A549 (cell line): ENCODE measurements around the gene SYS1.

ENCODE experiments used
- CEBPB ChIP-seq, 2 experiments: fragments of >200 bp in 1 of 2; sonication (Bioruptor Twin) in 1 of 2; formaldehyde crosslinking in 1 of 2; IDR thresholded peaks; 2 replicates each; pipeline ENCODE4 v1.6.1; 2012 to 2016
- CTCF ChIP-seq: fragments of >200 bp; sonication (Bioruptor Twin); formaldehyde crosslinking; IDR thresholded peaks from 3 replicates; pipeline ENCODE4 v1.5.1; 2016
- ESRRA ChIP-seq: fragments of 150-350 bp; IDR thresholded peaks from 2 replicates; pipeline ENCODE4 v1.6.1; 2014; ENCODE audit warnings: mild to moderate bottlenecking, low read length, borderline replicate concordance
- HMGXB4 ChIP-seq: fragments of 250-450 bp; sonication (Bioruptor Pico); IDR thresholded peaks from 2 replicates; pipeline ENCODE4 v1.5.0; 2021; ENCODE audit warnings: mild to moderate bottlenecking, moderate library complexity, borderline replicate concordance
- JUN ChIP-seq, 2 experiments: fragments of >200 bp; sonication (Bioruptor Twin); formaldehyde crosslinking; IDR thresholded peaks; 2 replicates in 1 of 2; 3 replicates in 1 of 2; pipeline ENCODE4 v1.6.1; 2016 to 2017
- MYC ChIP-seq: IDR thresholded peaks from 2 replicates; pipeline ENCODE4 v1.6.1; 2012; ENCODE audit warnings: mild to moderate bottlenecking, inconsistent platforms, low read length, improper control_type of control experiment, borderline replicate concordance
- RAD21 ChIP-seq, 2 experiments: fragments of >200 bp in 1 of 2; sonication (Bioruptor Twin) in 1 of 2; formaldehyde crosslinking in 1 of 2; IDR thresholded peaks in 1 of 2; conservative IDR thresholded peaks in 1 of 2; 2 replicates in 1 of 2; 3 replicates in 1 of 2; pipeline ENCODE4 v1.6.1; 2012 to 2018; ENCODE audit warnings: inconsistent platforms in 1 of 2
- RCOR1 ChIP-seq: fragments of 150-350 bp; IDR thresholded peaks from 2 replicates; pipeline ENCODE4 v1.6.1; 2014; ENCODE audit warnings: antibody characterized with exemption, low read length, low read depth
- TF ChIP-seq, protein P1 (sequence below): fragments of >200 bp; sonication (Bioruptor Twin); formaldehyde crosslinking; IDR thresholded peaks from 2 replicates; pipeline ENCODE4 v1.6.1; 2016
- TF ChIP-seq, protein P2 (sequence below): IDR thresholded peaks from 2 replicates; pipeline ENCODE4 v1.6.1; 2012
- TF ChIP-seq, protein P3 (sequence below): IDR thresholded peaks from 2 replicates; pipeline ENCODE4 v1.6.1; 2012
- TF ChIP-seq, protein P4 (sequence below): fragments of 200-600 bp; sonication (generic); IDR thresholded peaks from 2 replicates; pipeline ENCODE4 v1.6.1; 2016; ENCODE audit warnings: antibody characterized with exemption, mild to moderate bottlenecking, moderate library complexity

- TF ChIP-seq RAD21 (conservative IDR thresholded peaks at IDR 0.05 in 1 of 2, IDR thresholded peaks at IDR 0.05 in 1 of 2) (no peak), CTCF (no peak), HMGXB4 (CRISPR knock-in tag) (no peak), MYC (no peak), JUN (IDR thresholded peaks at IDR 0.05) (no peak), CEBPB (IDR thresholded peaks at IDR 0.05) (no peak), RCOR1 (no peak), ESRRA (no peak)
- TF ChIP-seq, protein P1, sequence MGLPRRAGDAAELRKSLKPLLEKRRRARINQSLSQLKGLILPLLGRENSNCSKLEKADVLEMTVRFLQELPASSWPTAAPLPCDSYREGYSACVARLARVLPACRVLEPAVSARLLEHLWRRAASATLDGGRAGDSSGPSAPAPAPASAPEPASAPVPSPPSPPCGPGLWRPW = no peak
- TF ChIP-seq, protein P2, sequence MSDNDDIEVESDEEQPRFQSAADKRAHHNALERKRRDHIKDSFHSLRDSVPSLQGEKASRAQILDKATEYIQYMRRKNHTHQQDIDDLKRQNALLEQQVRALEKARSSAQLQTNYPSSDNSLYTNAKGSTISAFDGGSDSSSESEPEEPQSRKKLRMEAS = no peak
- TF ChIP-seq, protein P3, sequence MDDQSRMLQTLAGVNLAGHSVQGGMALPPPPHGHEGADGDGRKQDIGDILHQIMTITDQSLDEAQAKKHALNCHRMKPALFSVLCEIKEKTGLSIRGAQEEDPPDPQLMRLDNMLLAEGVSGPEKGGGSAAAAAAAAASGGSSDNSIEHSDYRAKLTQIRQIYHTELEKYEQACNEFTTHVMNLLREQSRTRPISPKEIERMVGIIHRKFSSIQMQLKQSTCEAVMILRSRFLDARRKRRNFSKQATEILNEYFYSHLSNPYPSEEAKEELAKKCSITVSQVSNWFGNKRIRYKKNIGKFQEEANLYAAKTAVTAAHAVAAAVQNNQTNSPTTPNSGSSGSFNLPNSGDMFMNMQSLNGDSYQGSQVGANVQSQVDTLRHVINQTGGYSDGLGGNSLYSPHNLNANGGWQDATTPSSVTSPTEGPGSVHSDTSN = no peak
- TF ChIP-seq, protein P4, sequence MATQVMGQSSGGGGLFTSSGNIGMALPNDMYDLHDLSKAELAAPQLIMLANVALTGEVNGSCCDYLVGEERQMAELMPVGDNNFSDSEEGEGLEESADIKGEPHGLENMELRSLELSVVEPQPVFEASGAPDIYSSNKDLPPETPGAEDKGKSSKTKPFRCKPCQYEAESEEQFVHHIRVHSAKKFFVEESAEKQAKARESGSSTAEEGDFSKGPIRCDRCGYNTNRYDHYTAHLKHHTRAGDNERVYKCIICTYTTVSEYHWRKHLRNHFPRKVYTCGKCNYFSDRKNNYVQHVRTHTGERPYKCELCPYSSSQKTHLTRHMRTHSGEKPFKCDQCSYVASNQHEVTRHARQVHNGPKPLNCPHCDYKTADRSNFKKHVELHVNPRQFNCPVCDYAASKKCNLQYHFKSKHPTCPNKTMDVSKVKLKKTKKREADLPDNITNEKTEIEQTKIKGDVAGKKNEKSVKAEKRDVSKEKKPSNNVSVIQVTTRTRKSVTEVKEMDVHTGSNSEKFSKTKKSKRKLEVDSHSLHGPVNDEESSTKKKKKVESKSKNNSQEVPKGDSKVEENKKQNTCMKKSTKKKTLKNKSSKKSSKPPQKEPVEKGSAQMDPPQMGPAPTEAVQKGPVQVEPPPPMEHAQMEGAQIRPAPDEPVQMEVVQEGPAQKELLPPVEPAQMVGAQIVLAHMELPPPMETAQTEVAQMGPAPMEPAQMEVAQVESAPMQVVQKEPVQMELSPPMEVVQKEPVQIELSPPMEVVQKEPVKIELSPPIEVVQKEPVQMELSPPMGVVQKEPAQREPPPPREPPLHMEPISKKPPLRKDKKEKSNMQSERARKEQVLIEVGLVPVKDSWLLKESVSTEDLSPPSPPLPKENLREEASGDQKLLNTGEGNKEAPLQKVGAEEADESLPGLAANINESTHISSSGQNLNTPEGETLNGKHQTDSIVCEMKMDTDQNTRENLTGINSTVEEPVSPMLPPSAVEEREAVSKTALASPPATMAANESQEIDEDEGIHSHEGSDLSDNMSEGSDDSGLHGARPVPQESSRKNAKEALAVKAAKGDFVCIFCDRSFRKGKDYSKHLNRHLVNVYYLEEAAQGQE = no peak
These were observed 1.2 kb upstream of the SYS1 start for GRCh38 chr20:45361793-45362192.
